Measurements from ENCODE around the gene SH2D5.
"Not testable (repeated sequence)": the region's sequence is repeated elsewhere in the genome, so short reads cannot be mapped to it uniquely, and the experiment has no call there.

Gene SH2D5

GRCh38 chr1:20695515-20695914 is 37.0 kb downstream of the SH2D5 start:
- no peak for DNase-seq (ENCODE audit: low read depth, low spot score)

GRCh38 chr1:20693623-20694022 is 38.9 kb downstream of the SH2D5 start:
- DNase-seq (ENCODE audit: low read depth, low spot score), result no peak

- DNase-seq (ENCODE audit: low read depth, low spot score), result no peak
Measured at GRCh38 chr1:20691872-20692271, 40.6 kb downstream of the SH2D5 start.

GRCh38 chr1:20689645-20690056 is 42.9 kb downstream of the SH2D5 start:
- DNase-seq (ENCODE audit: low read depth, low spot score), result no peak

- no peak for DNase-seq (ENCODE audit: low read depth, low spot score)
Measured at GRCh38 chr1:20686883-20687725, 45.4 kb downstream of the SH2D5 start.

GRCh38 chr1:20685741-20686140 is 46.8 kb downstream of the SH2D5 start:
- DNase-seq (ENCODE audit: low read depth, low spot score), result no peak

GRCh38 chr1:20685099-20685662 is 47.3 kb downstream of the SH2D5 start:
- DNase-seq (ENCODE audit: low read depth, low spot score), result no peak

- DNase-seq (ENCODE audit: low read depth, low spot score), result no peak
Measured at GRCh38 chr1:20684651-20685050, 47.9 kb downstream of the SH2D5 start.

GRCh38 chr1:20684050-20684620 is 48.4 kb downstream of the SH2D5 start:
- DNase-seq (ENCODE audit: low read depth, low spot score), result no peak

GRCh38 chr1:20683614-20684013 is 48.9 kb downstream of the SH2D5 start:
- DNase-seq (ENCODE audit: low read depth, low spot score), result no peak

- DNase-seq (ENCODE audit: low read depth, low spot score), result no peak
Measured at GRCh38 chr1:20682571-20683236, 49.8 kb downstream of the SH2D5 start.

- no peak for DNase-seq (ENCODE audit: low read depth, low spot score)
Measured at GRCh38 chr1:20681999-20682398, 50.5 kb downstream of the SH2D5 start.

- DNase-seq (ENCODE audit: low read depth, low spot score), result no peak
Measured at GRCh38 chr1:20680269-20680668, 52.2 kb downstream of the SH2D5 start.

- no peak for DNase-seq (ENCODE audit: low read depth, low spot score)
Measured at GRCh38 chr1:20678599-20678998, 53.9 kb downstream of the SH2D5 start.

- not testable (repeated sequence) for DNase-seq (ENCODE audit: low read depth, low spot score)
Measured at GRCh38 chr1:20673626-20674025, 58.9 kb downstream of the SH2D5 start.

- no peak for DNase-seq (ENCODE audit: low read depth, low spot score)
Measured at GRCh38 chr1:20672265-20672632, 60.3 kb downstream of the SH2D5 start.

GRCh38 chr1:20670936-20671335 is 61.6 kb downstream of the SH2D5 start:
- no peak for DNase-seq (ENCODE audit: low read depth, low spot score)
